ENCODE measurements around the gene RANBP3.

Gene RANBP3

DNA sequence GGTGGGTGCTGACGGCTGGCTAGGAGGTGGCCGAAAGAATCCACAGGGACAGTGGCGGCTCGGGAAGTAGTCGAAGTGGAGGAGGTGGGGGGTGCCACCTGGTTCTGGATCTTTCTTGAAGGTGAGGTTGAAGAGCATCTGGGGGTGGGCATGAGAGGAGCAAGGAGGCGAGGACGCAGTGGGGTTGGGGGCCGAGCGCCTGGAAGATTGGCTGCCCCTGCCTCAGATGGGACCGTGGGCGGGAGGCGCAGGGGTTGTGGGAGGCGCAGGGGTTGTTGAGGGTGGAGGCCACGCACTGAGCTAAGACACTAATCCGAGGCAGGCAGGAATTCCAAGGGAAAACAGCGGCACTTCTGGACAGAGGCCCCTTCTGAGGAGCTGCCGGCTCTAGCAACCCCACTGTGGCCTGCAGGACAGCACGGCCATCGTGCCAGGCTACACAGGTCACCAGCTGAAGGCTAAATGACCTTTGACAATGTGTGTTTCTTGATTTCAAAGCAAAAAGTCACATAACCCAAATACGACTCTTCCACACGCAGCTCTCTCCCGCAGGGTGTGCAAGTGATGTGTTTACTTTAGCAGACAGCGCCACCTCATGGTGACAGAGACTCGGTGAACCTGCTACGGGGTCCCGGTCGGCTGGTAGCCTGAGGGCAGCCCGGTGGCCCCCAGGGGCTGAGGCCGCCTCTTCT, 44.1 kb upstream of the RANBP3 start:
- TF ChIP-seq ISL1 (CRISPR knock-in tag; IDR thresholded peaks at IDR 0.05) = no peak
- no peak for TF ChIP-seq ZFP3 (CRISPR knock-in tag; IDR thresholded peaks at IDR 0.05)
- TF ChIP-seq, protein P1, sequence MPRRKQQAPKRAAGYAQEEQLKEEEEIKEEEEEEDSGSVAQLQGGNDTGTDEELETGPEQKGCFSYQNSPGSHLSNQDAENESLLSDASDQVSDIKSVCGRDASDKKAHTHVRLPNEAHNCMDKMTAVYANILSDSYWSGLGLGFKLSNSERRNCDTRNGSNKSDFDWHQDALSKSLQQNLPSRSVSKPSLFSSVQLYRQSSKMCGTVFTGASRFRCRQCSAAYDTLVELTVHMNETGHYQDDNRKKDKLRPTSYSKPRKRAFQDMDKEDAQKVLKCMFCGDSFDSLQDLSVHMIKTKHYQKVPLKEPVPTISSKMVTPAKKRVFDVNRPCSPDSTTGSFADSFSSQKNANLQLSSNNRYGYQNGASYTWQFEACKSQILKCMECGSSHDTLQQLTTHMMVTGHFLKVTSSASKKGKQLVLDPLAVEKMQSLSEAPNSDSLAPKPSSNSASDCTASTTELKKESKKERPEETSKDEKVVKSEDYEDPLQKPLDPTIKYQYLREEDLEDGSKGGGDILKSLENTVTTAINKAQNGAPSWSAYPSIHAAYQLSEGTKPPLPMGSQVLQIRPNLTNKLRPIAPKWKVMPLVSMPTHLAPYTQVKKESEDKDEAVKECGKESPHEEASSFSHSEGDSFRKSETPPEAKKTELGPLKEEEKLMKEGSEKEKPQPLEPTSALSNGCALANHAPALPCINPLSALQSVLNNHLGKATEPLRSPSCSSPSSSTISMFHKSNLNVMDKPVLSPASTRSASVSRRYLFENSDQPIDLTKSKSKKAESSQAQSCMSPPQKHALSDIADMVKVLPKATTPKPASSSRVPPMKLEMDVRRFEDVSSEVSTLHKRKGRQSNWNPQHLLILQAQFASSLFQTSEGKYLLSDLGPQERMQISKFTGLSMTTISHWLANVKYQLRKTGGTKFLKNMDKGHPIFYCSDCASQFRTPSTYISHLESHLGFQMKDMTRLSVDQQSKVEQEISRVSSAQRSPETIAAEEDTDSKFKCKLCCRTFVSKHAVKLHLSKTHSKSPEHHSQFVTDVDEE (CRISPR knock-in tag; IDR thresholded peaks at IDR 0.05) = no peak
- no peak for TF ChIP-seq PPARA (CRISPR knock-in tag; IDR thresholded peaks at IDR 0.05; ENCODE audit: borderline replicate concordance)
- peak; percentile 93 for ATAC-seq

DNA sequence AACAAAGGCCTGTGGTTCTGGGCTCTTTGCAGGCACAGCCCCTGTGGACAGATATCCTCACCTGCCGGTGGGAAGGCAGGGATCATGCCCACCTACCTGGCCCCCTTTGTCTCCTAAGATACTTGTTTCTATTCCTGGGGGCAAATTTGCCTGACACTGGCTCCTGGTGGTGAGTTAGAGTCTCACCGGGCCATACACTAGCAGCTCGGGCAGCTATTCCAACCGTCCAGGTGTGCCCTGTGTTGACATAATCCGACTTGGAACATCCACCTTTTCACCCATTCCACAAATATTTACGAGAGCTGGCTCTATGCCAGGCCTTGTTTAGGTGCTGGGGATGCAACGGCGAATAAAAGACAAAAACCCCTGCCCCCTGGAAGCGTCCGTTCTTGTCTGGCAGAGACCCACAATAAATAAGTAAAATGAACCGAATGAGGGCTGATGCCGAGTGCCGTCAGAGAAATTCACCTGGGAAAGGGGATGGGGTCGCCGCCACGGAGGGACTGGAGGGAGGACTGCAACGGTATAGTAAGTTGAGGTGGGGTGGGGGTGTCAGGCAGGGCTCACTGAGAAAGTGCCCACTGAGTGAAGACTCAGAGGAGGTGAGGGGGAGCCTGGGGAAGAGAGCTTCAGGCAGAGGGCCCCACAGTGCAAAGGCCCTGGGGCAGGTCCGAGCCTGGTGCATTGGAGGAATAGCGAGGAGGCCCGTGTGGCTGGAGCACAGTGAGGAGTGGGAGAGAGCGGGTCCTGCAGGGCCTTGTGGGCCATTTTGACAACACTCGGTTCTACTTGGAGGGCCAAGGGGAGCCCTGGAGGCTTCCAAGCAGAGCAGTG, 43.2 kb upstream of the RANBP3 start:
- no peak for TF ChIP-seq ZNF565 (CRISPR knock-in tag; conservative IDR thresholded peaks at IDR 0.05; ENCODE audit: low read depth)
- TF ChIP-seq PPARA (CRISPR knock-in tag; IDR thresholded peaks at IDR 0.05; ENCODE audit: borderline replicate concordance) = no peak
- TF ChIP-seq OSR1 (CRISPR knock-in tag; IDR thresholded peaks at IDR 0.05) = no peak
- no peak for ATAC-seq

DNA sequence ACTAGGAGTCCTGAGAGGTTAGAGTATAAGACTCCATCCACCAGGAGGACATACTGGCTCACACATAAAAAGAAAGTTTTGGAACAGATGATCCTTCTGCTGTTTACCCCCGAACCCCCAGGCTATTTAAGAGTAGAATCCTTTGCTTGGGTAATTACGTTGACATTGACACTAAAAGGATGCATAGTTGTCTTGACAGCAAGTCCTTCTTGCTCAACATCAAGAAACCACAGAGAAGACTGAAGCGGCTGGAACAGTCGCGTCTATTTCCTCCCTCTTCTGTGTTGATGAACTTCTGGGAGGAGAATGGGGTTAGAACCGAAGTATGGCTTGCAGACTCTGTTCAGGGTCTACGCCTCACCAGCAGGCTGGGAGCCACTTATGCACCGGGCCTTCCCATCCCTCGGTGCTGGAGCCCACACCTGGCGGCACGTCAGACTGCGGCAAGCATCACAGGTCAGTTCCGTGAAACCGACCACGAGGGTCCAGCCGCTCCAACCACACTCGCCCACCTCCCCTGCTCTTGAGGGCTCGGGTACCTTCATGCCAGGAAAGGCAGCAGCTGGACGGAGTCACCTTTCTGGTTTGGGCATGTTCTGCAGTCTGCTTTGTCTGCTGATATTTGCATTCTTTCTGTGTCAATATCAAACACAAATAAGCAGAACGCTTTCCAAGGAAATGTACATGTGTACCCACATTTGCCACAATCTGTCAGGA, 42.4 kb upstream of the RANBP3 start:
- TF ChIP-seq ZNF70 (CRISPR knock-in tag; IDR thresholded peaks at IDR 0.05) = 0 out of 2 replicates have a peak, but pooled peaks have one; percentile 48
- TF ChIP-seq ZC3H10 (CRISPR knock-in tag; IDR thresholded peaks at IDR 0.05) = no peak
- no peak for TF ChIP-seq GLIS3 (CRISPR knock-in tag; IDR thresholded peaks at IDR 0.05)
- no peak for TF ChIP-seq TOX (CRISPR knock-in tag; IDR thresholded peaks at IDR 0.05; ENCODE audit: borderline replicate concordance)
- TF ChIP-seq, protein P2, sequence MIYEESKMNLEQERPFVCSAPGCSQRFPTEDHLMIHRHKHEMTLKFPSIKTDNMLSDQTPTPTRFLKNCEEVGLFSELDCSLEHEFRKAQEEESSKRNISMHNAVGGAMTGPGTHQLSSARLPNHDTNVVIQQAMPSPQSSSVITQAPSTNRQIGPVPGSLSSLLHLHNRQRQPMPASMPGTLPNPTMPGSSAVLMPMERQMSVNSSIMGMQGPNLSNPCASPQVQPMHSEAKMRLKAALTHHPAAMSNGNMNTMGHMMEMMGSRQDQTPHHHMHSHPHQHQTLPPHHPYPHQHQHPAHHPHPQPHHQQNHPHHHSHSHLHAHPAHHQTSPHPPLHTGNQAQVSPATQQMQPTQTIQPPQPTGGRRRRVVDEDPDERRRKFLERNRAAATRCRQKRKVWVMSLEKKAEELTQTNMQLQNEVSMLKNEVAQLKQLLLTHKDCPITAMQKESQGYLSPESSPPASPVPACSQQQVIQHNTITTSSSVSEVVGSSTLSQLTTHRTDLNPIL (CRISPR knock-in tag; IDR thresholded peaks at IDR 0.05; ENCODE audit: low read depth) = no peak

DNA sequence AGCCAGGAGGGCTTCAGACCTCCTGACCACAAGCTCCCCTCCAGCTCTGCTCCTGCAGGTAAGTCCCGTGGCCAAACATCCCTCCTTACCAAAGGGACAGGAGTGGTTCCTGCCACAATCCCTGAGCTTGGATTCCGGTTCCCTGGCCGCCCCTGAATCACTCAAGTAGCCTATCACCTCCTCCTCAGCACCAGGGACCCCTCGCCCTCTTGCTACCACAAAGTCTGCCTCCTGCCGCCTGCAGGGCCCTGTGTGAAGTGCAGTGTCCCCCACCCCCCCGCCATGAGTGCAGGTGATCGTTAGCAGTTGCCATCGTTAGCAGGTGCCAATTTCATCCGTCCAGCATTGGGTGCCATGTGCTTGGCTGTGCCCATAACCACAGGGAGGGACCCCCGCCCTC, 40.8 kb upstream of the RANBP3 start:
- TF ChIP-seq, protein P3, sequence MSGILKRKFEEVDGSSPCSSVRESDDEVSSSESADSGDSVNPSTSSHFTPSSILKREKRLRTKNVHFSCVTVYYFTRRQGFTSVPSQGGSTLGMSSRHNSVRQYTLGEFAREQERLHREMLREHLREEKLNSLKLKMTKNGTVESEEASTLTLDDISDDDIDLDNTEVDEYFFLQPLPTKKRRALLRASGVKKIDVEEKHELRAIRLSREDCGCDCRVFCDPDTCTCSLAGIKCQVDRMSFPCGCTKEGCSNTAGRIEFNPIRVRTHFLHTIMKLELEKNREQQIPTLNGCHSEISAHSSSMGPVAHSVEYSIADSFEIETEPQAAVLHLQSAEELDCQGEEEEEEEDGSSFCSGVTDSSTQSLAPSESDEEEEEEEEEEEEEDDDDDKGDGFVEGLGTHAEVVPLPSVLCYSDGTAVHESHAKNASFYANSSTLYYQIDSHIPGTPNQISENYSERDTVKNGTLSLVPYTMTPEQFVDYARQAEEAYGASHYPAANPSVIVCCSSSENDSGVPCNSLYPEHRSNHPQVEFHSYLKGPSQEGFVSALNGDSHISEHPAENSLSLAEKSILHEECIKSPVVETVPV (CRISPR knock-in tag; IDR thresholded peaks at IDR 0.05) = no peak
- TF ChIP-seq ARNTL (CRISPR knock-in tag; IDR thresholded peaks at IDR 0.05; ENCODE audit: borderline replicate concordance, low read depth) (no peak), RARB (CRISPR knock-in tag; IDR thresholded peaks at IDR 0.05) (no peak), TOX (CRISPR knock-in tag; IDR thresholded peaks at IDR 0.05; ENCODE audit: borderline replicate concordance) (no peak), CSDC2 (CRISPR knock-in tag; IDR thresholded peaks at IDR 0.05) (no peak), ISL1 (CRISPR knock-in tag; IDR thresholded peaks at IDR 0.05) (no peak), ZNF8 (CRISPR knock-in tag; IDR thresholded peaks at IDR 0.05) (no peak), TCF4 (CRISPR knock-in tag; IDR thresholded peaks at IDR 0.05; ENCODE audit: borderline replicate concordance) (no peak), OSR1 (CRISPR knock-in tag; IDR thresholded peaks at IDR 0.05) (no peak), PPARA (CRISPR knock-in tag; IDR thresholded peaks at IDR 0.05; ENCODE audit: borderline replicate concordance) (no peak)
- TF ChIP-seq, protein P2 (CRISPR knock-in tag; IDR thresholded peaks at IDR 0.05; ENCODE audit: low read depth) = no peak
- no peak for ATAC-seq

More for the DNA sequence above, 42.4 kb upstream of the RANBP3 start:
- ATAC-seq = no peak

All from SK-N-SH treated with all-trans-retinoic acid at 6 μM for 48 hours (cell line).